VCaP (cell line): ENCODE data around the gene GATAD2A.
A peak's percentile ranks its signal among the peaks of the same experiment; 100 is the strongest.

ENCODE experiments used
- H3K27ac ChIP-seq: fragments of 450-650 bp; 2 replicates; pipeline ENCODE4 v1.5.1; 2017
- CTCF ChIP-seq: fragments of 450-650 bp; conservative IDR thresholded peaks from 2 replicates; pipeline ENCODE4 v1.5.1; 2017; ENCODE audit warnings: mild to moderate bottlenecking, moderate library complexity

The GATAD2A gene

GRCh38 chr19:19366434-19367396 lies 38.8 kb upstream of the GATAD2A start:
- peak overlapping the region; percentile 22; the same call in 1 of the 2 replicates for H3K27ac ChIP-seq
- TF ChIP-seq CTCF = peak; percentile 91

- no peak overlapping the region for H3K27ac ChIP-seq
- TF ChIP-seq CTCF = no peak
These were observed 37.4 kb upstream of the GATAD2A start for GRCh38 chr19:19368087-19368486.

- H3K27ac ChIP-seq = no peak overlapping the region
- no peak for TF ChIP-seq CTCF
These were observed 34.4 kb upstream of the GATAD2A start for GRCh38 chr19:19371059-19371458.

- no peak for TF ChIP-seq CTCF
- peak overlapping the region; percentile 20; the same call in 1 of the 2 replicates for H3K27ac ChIP-seq
These were observed 32.6 kb upstream of the GATAD2A start for GRCh38 chr19:19372656-19373416.

- no peak for TF ChIP-seq CTCF
- H3K27ac ChIP-seq = no peak overlapping the region
These were observed 25.9 kb upstream of the GATAD2A start for GRCh38 chr19:19379527-19379926.

- H3K27ac ChIP-seq = peak overlapping the region; percentile 21; the same call in 1 of the 2 replicates
These were observed 25.2 kb upstream of the GATAD2A start for GRCh38 chr19:19380316-19380715.

GRCh38 chr19:19381007-19381926 lies 24.2 kb upstream of the GATAD2A start:
- peak overlapping the region; percentile 21; the same call in 1 of the 2 replicates for H3K27ac ChIP-seq

More at GRCh38 chr19:19381007-19381926, 24.2 kb upstream of the GATAD2A start:
- no peak for TF ChIP-seq CTCF
